GM12891 (cell line): ENCODE measurements around the gene CFAP70.

Experiments
- PAX5 ChIP-seq: IDR thresholded peaks from 2 replicates; pipeline ENCODE4 v1.6.1; 2011; ENCODE audit warnings: low read length, moderate library complexity, mild to moderate bottlenecking; ENCODE audit not compliant: insufficient read depth, severe bottlenecking
- POLR2A ChIP-seq: IDR thresholded peaks from 2 replicates; pipeline ENCODE4 v1.6.1; 2011; ENCODE audit warnings: low read depth, low read length, control low read depth
- POLR2AphosphoS5 ChIP-seq: IDR thresholded peaks from 2 replicates; pipeline ENCODE4 v1.6.1; 2011; ENCODE audit warnings: low read depth, low read length, control low read depth
- POU2F2 ChIP-seq: IDR thresholded peaks from 2 replicates; pipeline ENCODE4 v1.6.1; 2011; ENCODE audit warnings: low read depth, mild to moderate bottlenecking, control low read depth, low read length, moderate library complexity
- SPI1 ChIP-seq: IDR thresholded peaks from 2 replicates; pipeline ENCODE4 v1.6.1; 2011; ENCODE audit warnings: low read depth, low read length, control low read depth
- TAF1 ChIP-seq: IDR thresholded peaks from 2 replicates; pipeline ENCODE4 v1.6.1; 2011; ENCODE audit warnings: low read depth, low read length, control low read depth

DNA sequence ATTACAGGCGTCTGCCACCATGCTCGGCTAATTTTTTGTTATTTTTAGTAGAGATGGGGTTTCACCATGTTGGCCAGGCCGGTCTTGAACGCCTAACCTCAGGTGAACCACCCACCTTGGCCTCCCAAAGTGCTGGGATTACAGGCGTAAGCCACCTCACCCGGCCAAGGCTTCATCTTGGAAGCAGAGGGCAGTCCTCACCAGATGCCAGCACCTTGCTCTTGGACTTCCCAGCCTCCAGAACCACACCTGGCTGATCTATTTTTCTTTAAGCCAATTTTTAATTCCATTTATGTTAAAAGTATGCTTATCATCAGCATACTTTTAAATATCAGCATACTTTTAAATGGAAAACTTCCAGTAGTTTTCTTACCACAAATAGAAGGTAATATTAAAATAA is 43.0 kb upstream of the CFAP70 start:
- TF ChIP-seq POLR2AphosphoS5 (no peak), POLR2A (no peak), TAF1 (no peak), SPI1 (no peak), PAX5 (no peak), POU2F2 (no peak)
